Measurements from ENCODE around the gene CRB2. TPM values are rescaled to one million over a fixed set of nuclear protein-coding genes. Genes with fewer than 3 reads are reported as not detected.

Gene CRB2
- 1 to 10 TPM in 1 of 2 donors, under 1 TPM in 1; 0.92 to 1.1 TPM for total RNA-seq
- long read RNA-seq, partial matches to known transcripts, result 0 of 2 reads
- long read RNA-seq, other reads (novel, unspliced or antisense), result 2 of 2 reads

GRCh38 chr9:123355761-123356431 lies at the start of gene CRB2:
Gene CRB2 (plus strand): TSS chr9:123356197. CDS start chr9:123356261, 64 bp downstream.
- intact Hi-C loops (cut with DNase I, micrococcal nuclease), result no loop called here
- DNase-seq (no peak), ATAC-seq (no peak)

DNA sequence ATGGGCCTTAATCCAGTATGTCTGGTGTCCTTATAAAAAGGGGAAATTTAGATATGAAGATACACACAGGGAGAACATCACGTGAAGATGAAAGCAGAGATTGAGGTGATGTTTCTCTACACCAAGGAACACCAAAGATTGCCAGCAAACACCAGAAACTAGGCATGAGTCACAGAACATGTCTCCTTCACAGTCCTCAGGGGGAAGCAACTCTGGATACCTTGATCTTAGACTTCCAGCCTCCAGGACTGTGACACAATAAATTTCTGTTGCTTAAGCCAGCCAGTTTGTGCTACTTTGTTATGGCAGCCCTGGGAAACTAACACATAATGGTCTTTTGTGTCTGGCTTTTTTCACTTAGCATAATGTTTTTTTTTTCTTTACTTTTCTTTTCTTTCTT lies 46.4 kb upstream of the CRB2 start:
- intact Hi-C loops (cut with DNase I, micrococcal nuclease), result no loop called here
- ATAC-seq, result no peak
- DNase-seq, result no peak

DNA sequence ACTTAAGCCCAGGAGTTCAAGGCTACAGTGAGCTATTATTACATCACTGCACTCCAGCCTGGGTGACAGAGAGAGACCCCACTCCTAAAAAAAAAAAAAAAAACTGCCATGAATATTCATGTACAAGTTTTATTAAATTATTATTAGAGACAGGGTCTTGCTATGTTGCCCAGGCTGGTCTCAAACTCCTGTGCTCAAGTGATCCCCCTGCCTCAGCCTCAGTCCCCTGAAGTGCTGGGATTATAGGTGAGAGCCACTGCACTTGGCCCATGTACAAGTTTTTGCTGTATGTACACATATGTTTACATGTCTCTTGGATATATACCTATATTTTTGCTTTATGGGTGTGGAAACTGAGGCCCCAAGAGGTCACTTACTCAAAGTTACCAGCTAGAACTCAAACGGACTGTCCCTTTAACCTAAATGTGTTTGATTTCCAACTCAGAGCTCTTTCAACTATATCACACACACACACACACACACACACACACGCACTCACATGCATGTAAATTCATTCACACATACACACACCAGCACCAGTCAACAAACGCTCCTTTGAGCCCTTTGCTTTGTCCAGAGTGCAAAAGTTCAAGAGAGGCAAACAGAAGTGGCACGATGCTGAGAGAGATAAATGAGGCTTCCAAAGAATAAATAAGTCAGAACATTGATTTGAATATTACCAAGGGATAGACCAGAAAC lies 45.3 kb upstream of the CRB2 start:
- intact Hi-C loops (cut with DNase I, micrococcal nuclease), result no loop called here
- ATAC-seq (no peak), DNase-seq (no peak)

- intact Hi-C loops (cut with DNase I, micrococcal nuclease), result no loop called here
- DNase-seq (no peak), ATAC-seq (no peak)
Measured at GRCh38 chr9:123311250-123311752, 44.7 kb upstream of the CRB2 start.

DNA sequence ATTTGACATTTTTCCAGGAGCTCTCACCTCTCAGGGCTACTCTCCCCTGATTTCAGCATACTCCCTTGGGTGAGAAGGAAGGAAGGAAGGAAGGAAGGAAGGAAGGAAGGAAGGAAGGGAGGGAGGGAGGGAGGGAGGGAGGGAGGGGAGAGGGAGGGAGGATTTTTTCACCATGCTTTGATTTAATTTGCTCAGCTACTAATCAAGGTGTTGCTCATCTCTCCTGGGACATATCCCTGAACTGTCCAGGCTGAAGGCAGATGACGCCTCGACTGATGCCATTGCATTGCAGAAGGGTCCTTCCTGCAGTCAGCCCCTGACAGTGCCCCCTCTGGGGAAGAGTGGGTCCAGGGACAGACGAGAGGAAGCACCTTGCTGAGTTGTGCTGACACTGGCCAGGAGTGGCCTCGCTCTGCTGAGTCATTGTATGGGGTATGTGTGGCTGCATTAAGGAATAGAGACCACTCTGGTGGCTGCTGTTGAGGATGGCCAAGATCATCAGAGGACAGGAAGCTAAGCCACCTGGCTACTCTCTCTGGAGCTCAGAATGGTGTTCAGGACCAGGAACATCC lies 43.6 kb upstream of the CRB2 start:
- intact Hi-C loops (cut with DNase I, micrococcal nuclease), result no loop called here
- DNase-seq (no peak), ATAC-seq (no peak)

GRCh38 chr9:123314617-123315016 lies 41.4 kb upstream of the CRB2 start:
- intact Hi-C loops (cut with DNase I, micrococcal nuclease), result no loop called here
- ATAC-seq (no peak), DNase-seq (no peak)

DNA sequence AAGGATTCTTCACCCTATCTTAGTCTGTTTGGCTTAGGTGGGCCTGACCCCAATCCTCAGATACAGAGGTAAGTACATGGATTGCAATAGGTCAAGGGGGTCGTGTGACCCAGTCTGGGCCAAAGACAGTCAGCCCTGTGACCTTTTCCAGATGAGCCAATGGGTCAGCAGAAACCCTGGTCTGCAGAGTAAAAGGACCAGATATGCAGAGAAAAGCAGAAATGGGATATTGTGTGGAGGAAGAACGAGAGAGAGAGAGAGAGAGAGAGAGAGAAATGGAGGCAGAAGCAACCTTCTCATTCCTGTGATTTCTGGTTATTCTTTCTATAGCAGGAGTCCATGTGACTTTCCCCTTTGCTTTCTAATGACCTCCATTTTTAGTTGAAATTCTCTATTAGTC lies 40.4 kb upstream of the CRB2 start:
- intact Hi-C loops (cut with DNase I, micrococcal nuclease), result no loop called here
- ATAC-seq, result no peak
- DNase-seq, result no peak

DNA sequence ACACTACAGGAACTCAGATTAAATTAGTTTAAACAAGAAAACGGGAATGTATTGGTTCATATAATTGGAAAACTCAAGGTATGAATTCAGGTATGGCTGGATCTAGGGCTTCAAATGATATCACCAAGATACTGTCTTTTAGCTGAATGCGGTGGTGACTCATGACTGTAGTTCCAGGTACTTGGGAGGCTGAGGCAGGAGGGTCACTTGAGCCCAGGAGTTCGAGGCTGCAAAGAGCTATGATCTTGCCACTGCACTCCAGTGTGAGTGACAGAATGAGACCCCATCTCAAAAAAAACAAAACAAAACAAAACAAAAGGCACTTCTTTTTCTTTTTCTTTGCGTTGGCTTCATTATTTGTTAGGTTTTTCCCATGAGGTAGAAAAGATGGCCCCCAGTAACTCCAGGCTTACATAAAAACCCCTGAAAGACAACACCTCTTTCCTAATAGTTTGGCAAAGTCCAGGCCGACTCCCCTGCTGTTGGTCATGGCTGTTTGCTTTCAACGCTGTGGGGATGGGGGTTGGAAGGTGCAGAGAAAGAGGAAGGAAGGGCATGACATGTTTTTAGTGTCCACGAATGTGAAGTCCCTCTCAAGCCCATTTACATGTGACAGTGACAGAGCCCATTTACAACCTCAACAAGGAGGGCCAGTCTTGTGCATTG lies 39.8 kb upstream of the CRB2 start:
- ATAC-seq (no peak), DNase-seq (no peak)
- intact Hi-C loops (cut with DNase I, micrococcal nuclease), result no loop called here

DNA sequence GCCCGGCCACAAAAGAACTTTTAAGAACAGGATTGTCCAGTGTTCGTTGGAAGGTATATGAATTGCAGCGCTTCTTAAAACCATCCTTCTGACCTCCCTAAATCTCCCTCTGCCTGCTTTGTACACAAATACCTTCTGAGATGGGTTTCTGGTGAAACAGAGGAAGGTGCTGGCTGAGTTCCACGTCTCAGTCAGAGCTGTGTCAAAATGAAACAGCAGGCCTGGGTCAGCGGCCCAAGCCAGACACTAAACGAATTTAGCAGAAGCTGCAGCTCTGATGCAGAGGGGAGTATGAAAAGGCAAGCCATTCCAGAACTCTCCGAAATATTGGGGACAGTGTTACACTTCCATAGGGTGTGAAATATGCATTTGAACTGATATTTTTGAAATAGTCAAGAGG lies 37.8 kb upstream of the CRB2 start:
- ATAC-seq, result no peak
- no peak for DNase-seq
- intact Hi-C loops (cut with DNase I, micrococcal nuclease), result no loop called here

- ATAC-seq (no peak), DNase-seq (no peak)
- intact Hi-C loops (cut with DNase I, micrococcal nuclease), result no loop called here
Measured at GRCh38 chr9:123318961-123319421, 37.0 kb upstream of the CRB2 start.

DNA sequence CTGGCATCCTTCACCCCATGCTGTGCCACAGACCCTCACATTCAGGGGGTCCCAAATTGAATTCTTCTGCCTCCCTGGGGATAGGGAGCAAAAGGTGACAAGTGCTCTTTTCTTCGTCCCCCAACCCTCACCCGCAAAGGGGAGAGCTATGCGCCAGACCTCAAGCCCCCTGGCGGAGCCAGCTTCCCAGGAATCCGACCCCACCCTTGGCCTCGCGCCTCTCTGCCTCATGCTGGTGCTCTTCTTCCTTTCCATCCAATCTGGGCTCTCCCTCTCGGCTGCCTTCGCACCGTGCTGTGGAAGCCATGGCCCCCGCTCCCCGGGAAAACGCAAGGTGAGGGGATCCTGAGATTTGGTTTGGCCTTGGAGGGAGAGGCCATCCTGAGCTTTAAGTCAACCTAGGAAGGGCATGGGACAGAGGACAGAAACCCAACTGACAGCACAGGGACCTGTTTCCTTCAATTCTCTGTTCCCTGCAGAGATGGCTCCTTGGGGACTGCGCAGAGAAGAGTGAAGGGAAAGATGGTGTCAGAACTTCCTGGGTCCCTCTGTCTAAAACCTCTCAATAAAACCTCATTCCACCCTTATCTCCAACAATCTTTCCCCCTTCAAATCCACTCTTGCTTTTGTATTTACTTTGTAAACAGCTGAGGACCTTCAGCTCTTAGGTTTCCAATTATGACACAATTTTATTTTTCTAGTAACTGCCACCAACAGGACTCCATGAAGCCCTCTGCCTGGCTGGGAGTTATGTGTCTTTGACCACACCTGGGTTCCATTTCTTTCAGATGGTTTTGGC lies 36.3 kb upstream of the CRB2 start:
- intact Hi-C loops (cut with DNase I, micrococcal nuclease), result no loop called here
- ATAC-seq (no peak), DNase-seq (no peak)

DNA sequence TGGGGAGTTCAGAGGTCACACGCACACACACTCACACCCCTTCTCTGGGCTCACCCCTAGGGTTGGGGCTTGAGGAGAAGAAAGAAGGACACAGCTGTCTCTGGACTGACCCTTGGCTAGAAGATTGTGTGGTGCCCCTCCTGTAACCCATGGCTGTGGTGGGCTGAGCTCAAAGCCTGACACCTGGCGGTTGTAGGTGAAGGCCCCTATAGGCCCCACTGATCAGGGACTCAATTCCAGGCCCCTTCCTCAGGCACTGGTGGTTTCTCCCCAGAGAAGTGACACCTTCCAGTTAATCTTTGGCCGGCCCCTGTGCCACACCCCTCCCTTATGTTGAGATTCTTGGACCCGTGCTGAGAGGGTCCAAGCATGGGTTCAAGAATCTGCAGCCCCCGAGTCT lies 35.2 kb upstream of the CRB2 start:
- intact Hi-C loops (cut with DNase I, micrococcal nuclease), result no loop called here
- ATAC-seq (no peak), DNase-seq (no peak)

- ATAC-seq (no peak), DNase-seq (no peak)
- intact Hi-C loops (cut with DNase I, micrococcal nuclease), result no loop called here
Measured at GRCh38 chr9:123321616-123322272, 34.3 kb upstream of the CRB2 start.

GRCh38 chr9:123322273-123323195 lies 33.5 kb upstream of the CRB2 start:
- intact Hi-C loops (cut with DNase I, micrococcal nuclease), result no loop called here
- DNase-seq (peak in 1 of 2 donors; percentile 36), ATAC-seq (peak; percentile 32)

DNA sequence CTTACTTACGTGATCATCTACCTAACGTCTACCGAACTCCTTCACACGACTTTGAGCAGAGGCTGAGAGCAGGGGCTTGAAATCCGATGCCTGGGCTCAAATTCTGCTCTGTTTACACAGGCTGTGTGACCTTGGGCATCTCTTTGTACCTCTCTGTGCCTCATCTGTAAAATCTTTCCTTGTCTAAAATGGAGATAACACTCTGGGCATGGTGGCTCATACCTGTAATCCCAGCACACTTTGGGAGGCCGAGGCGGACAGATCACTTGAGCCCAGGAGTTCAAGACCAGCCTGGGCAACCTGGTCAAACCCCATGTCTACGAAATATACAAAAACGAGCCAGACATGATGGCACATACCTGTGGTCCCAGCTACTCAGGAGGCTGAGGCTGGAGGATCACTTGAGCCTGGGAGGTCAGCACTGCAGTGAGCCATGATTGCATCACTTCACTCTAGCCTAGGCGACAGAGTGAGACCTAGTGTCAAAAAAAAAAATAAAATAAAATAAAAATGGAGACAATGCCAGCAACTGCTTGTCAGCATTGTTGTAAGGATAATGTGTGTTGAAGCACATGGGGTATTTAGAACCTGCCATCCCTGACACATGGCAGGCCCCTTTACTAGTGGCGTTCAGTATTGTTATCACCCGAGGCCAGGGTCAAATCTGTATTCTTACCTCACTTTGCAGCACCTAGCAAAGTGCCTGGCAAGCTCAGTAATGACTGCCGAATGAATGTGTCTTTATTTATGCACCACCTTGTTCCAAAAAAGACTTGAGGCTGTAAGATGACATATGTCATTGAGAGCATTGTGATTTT lies 32.6 kb upstream of the CRB2 start:
- intact Hi-C loops (cut with DNase I, micrococcal nuclease), result no loop called here
- ATAC-seq (no peak), DNase-seq (no peak)

- intact Hi-C loops (cut with DNase I, micrococcal nuclease), result no loop called here
- DNase-seq, result no peak
- no peak for ATAC-seq
Measured at GRCh38 chr9:123324767-123325183, 31.2 kb upstream of the CRB2 start.

Measured in left colon (tissue), 2 donors.